Endothelial cell of umbilical vein (primary cell): Measurements from ENCODE around the gene TSPEAR.

Source experiments
- EZH2 ChIP-seq: IDR thresholded peaks from 2 replicates; pipeline ENCODE4 v1.6.1; 2012; ENCODE audit warnings: borderline replicate concordance, low read depth, mild to moderate bottlenecking, moderate library complexity, low read length, inconsistent platforms; ENCODE audit not compliant: severe bottlenecking
- MAX ChIP-seq: IDR thresholded peaks from 2 replicates; pipeline ENCODE4 v1.6.1; 2011; ENCODE audit not compliant: insufficient read depth, insufficient read length
- MYC ChIP-seq: IDR thresholded peaks from one replicate; pipeline ENCODE4 v1.6.1; 2011; ENCODE audit warnings: mild to moderate bottlenecking, low read depth, low read length
- POLR2A ChIP-seq: IDR thresholded peaks from 2 replicates; pipeline ENCODE4 v1.6.1; 2012; ENCODE audit warnings: low read depth, mild to moderate bottlenecking, control low read depth, low read length
- POLR2AphosphoS5 ChIP-seq: IDR thresholded peaks from 2 replicates; pipeline ENCODE4 v1.6.1; 2012; ENCODE audit warnings: low read depth, mild to moderate bottlenecking, control low read depth, low read length, moderate library complexity; ENCODE audit not compliant: insufficient read depth
- TF ChIP-seq, protein P1 (sequence below), 2 donors: IDR thresholded peaks; 1 replicate in 1 of 2; 2 replicates in 1 of 2; pipeline ENCODE4 v1.5.1; 2011; ENCODE audit warnings: low read length in 2 of 2, mild to moderate bottlenecking in 2 of 2, moderate library complexity in 2 of 2, control low read depth in 1 of 2, inconsistent platforms in 1 of 2, low read depth in 1 of 2; ENCODE audit not compliant: insufficient read depth in 1 of 2; ENCODE audit errors: extremely low read depth in 1 of 2

DNA sequence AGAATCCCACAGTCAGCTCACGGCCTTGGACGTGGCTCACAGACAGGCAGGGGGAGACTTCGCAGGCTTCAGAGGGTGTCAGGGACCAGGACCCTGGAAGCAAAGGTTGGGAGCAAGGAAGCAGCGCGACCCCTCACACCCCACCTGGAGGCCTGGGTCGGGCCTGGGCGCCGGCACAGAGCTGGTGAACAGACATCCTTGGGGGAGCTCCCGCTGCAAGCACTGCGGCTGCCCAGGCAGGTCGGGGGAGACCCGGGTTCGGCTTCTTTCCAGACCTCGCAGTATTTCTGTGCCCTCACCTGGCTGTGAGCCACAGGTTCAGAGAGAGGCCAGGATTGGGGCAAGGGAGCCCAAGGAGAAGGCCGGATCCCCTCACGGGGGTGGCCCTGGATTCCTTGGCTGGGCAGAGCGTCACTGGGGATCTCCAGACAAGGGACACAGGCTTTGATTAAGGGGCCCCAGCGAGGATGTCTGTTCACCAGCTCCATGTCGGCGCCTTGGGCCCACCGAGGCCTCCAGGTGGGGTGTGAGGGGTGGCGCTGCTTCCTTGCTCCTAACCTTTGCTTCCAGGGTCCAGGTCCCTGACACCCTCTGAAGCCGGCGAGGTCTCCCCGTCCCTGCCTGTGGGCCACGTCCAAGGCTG lies 37.9 kb upstream of the TSPEAR start:
- TF ChIP-seq, protein P1, sequence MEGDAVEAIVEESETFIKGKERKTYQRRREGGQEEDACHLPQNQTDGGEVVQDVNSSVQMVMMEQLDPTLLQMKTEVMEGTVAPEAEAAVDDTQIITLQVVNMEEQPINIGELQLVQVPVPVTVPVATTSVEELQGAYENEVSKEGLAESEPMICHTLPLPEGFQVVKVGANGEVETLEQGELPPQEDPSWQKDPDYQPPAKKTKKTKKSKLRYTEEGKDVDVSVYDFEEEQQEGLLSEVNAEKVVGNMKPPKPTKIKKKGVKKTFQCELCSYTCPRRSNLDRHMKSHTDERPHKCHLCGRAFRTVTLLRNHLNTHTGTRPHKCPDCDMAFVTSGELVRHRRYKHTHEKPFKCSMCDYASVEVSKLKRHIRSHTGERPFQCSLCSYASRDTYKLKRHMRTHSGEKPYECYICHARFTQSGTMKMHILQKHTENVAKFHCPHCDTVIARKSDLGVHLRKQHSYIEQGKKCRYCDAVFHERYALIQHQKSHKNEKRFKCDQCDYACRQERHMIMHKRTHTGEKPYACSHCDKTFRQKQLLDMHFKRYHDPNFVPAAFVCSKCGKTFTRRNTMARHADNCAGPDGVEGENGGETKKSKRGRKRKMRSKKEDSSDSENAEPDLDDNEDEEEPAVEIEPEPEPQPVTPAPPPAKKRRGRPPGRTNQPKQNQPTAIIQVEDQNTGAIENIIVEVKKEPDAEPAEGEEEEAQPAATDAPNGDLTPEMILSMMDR (IDR thresholded peaks at IDR 0.05; ENCODE audit: extremely low read depth in 1 of 2, insufficient read depth in 1 of 2, low read depth in 1 of 2, low read length in 2 of 2): no peak
- TF ChIP-seq MAX (no peak), POLR2AphosphoS5 (no peak), POLR2A (no peak), EZH2 (no peak), MYC (no peak)
